Erythroblast (primary cell): ENCODE data around the gene CA10.

Experiments used
- GATA1 ChIP-seq: IDR thresholded peaks from 2 replicates; pipeline ENCODE4 v1.6.1; 2011; ENCODE audit warnings: low read depth, mild to moderate bottlenecking, control low read depth, low read length, moderate library complexity
- POLR2A ChIP-seq: IDR thresholded peaks from 2 replicates; pipeline ENCODE4 v1.6.1; 2011; ENCODE audit warnings: mild to moderate bottlenecking, low read length

DNA sequence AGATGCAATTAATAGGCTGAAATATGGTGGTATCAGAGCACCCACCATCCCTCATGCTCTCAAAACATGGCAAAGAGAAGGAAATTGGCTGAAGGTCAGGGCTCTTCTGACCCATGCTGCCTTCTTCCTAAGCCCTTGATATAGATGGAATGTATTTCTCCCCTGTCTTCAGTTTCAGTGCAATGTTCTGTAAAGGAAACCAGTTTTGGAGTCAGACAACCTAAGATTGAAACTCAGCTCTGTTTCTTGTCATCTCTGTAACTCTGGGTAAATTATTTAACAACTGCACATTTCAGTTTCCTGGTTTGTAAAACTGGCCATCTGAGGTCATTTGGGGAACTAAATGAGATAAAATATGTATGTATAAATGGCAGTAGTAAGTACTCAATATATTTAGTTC lies 243.9 kb downstream of the CA10 start:
- no peak for TF ChIP-seq POLR2A
- no peak for TF ChIP-seq GATA1
